ENCODE data around the gene MED15. TPM values are rescaled to one million over a fixed set of nuclear protein-coding genes. Genes with fewer than 3 reads are reported as not detected.

Gene MED15
- total RNA-seq, 1 donor from 2014 or later, result 77.8 TPM

DNA sequence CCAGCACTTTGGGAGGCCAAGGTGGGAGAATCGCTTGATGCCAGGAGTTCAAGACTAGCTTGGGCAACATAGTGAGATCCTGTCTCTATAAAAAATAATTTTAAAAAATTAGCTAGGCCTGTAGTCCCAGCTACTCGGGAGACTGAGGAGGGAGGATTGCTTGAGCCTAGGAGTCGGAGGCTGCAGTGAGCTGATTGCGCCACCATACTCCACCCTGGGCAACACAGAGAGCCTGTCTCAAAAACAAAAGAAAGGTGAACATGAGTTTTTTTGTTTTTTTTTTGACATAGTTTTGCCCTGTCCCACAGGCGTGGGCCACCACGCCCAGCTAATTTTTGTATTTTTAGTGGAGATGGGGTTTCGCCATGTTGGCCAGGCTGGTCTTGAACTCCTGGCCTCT, 17.6 kb downstream of the MED15 start:
- no peak overlapping the region for H3K4me3 Mint-ChIP-seq (ENCODE audit: low read depth)
- no peak overlapping the region for H3K27ac Mint-ChIP-seq
- peaks cover 3% of the 10 kb centered on the region for H3K9me3 Mint-ChIP-seq (ENCODE audit: low read depth)
- H3K4me1 Mint-ChIP-seq (ENCODE audit: low read depth), result peaks cover 13% of the 10 kb centered on the region
- DNase-seq (ENCODE audit: low spot score, unreplicated experiment), result no peak
- no peak for TF ChIP-seq CTCF (IDR thresholded peaks at IDR 0.05; ENCODE audit: unreplicated experiment)
- H3K36me3 Mint-ChIP-seq (ENCODE audit: insufficient read depth), result peaks cover 6% of the 10 kb centered on the region
- H3K27me3 Mint-ChIP-seq, result no peaks in the 10 kb centered on the region

GRCh38 chr22:20526305-20526627, 18.9 kb downstream of the MED15 start:
- Mint-ChIP-seq H3K36me3 (ENCODE audit: insufficient read depth) (peaks cover 5% of the 10 kb centered on the region), H3K4me3 (ENCODE audit: low read depth) (no peak overlapping the region), H3K4me1 (ENCODE audit: low read depth) (peaks cover 13% of the 10 kb centered on the region), H3K27me3 (no peaks in the 10 kb centered on the region), H3K27ac (no peak overlapping the region), H3K9me3 (ENCODE audit: low read depth) (peaks cover 3% of the 10 kb centered on the region)
- no peak for TF ChIP-seq CTCF (IDR thresholded peaks at IDR 0.05; ENCODE audit: unreplicated experiment)
- DNase-seq (ENCODE audit: low spot score, unreplicated experiment), result no peak

DNA sequence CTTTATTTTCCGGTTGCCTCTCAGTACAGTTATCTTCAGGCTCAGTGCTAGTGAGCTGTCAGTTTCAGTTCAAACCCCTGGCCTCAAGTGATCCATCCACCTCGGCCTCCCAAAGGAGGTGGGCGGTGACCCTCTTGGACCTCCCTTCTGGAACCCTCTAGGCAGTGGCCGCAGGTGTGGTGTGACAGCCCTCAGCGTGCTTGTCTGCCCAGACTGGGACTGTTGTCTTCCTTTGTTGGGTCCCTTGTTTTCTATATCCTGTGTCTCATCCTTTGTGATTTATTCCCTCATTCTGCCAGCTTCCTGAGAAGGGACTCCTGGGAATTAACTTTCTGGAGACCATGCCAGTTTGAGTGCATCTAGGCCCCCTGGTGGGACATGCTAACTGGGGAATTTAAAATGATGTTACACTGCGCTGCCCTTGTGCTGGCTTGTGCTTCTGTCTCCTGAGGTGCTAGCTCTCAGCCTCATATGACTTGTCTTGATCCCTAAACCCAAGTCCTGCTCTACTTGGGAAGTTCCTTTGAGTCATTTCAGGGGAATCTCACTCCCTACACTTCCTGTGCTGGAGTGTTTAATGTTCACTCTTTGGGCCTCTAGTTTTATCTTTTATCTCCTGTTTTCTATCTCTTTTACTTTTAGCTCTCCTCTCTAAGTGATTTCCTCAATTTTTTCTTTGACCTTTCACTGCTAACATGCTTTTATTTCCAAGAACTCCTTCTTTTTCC, 19.4 kb downstream of the MED15 start:
- Mint-ChIP-seq H3K9me3 (ENCODE audit: low read depth) (peaks cover 3% of the 10 kb centered on the region), H3K27me3 (no peaks in the 10 kb centered on the region), H3K4me1 (ENCODE audit: low read depth) (peaks cover 15% of the 10 kb centered on the region), H3K4me3 (ENCODE audit: low read depth) (no peak overlapping the region), H3K27ac (peak overlapping the region; percentile 25), H3K36me3 (ENCODE audit: insufficient read depth) (peaks cover 5% of the 10 kb centered on the region)
- no peak for TF ChIP-seq CTCF (IDR thresholded peaks at IDR 0.05; ENCODE audit: unreplicated experiment)
- DNase-seq (ENCODE audit: low spot score, unreplicated experiment), result no peak

GRCh38 chr22:20528405-20528978, 21.1 kb downstream of the MED15 start:
- TF ChIP-seq CTCF (IDR thresholded peaks at IDR 0.05; ENCODE audit: unreplicated experiment), result no peak
- no peak for DNase-seq (ENCODE audit: low spot score, unreplicated experiment)
- Mint-ChIP-seq H3K36me3 (ENCODE audit: insufficient read depth) (peaks cover 5% of the 10 kb centered on the region), H3K27ac (no peak overlapping the region), H3K9me3 (ENCODE audit: low read depth) (peaks cover 3% of the 10 kb centered on the region), H3K27me3 (no peaks in the 10 kb centered on the region), H3K4me3 (ENCODE audit: low read depth) (no peak overlapping the region), H3K4me1 (ENCODE audit: low read depth) (peaks cover 9% of the 10 kb centered on the region)

DNA sequence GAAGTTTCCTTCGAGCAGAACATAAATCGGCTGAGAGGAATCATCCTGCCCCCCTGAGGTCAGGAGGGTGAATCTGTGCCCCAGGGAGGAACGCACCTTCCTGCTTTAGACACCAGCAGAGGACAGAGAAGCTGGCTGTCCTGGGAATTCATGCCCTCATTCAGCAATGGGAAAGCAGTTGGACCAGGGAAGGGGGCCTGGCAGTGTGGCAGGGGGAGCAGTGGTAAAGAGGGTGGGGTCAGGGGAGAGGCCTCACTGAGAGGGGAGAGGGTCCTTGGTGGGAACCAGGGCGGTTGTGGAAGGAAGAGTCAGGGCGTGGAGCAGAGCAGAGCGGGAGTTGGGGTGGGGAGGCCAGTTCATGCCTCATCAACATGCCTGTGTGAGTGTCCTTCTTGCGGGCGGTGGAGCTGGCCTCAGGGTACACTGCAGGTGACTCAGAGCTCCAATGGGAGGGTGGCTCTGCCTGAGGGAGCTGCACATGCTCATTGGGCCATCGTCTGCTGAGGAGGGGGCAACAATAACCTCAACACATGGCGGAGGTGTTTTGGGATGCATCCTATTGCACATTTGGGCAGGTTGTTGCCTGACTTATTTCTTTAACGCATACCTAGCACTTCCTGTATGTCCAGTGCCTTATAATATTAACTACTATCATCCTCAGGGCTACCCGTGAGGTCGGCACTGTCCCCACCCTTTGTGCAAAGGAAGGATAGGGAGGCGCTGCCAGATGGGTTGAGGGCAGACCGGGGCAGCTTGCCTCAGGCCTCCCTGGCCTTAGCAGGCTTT, 23.2 kb downstream of the MED15 start:
- no peak for DNase-seq (ENCODE audit: low spot score, unreplicated experiment)
- Mint-ChIP-seq H3K4me3 (ENCODE audit: low read depth) (no peak overlapping the region), H3K4me1 (ENCODE audit: low read depth) (peaks cover 2% of the 10 kb centered on the region), H3K27ac (peak overlapping the region; percentile 69), H3K9me3 (ENCODE audit: low read depth) (peaks cover 3% of the 10 kb centered on the region), H3K36me3 (ENCODE audit: insufficient read depth) (peaks cover 5% of the 10 kb centered on the region), H3K27me3 (no peaks in the 10 kb centered on the region)
- TF ChIP-seq CTCF (IDR thresholded peaks at IDR 0.05; ENCODE audit: unreplicated experiment), result no peak

Measured in progenitor cell of endocrine pancreas (in vitro differentiated cells).